Kidney (tissue), 14 donors: Measurements from ENCODE around the gene WNT7A. TPM values are rescaled to one million over a fixed set of nuclear protein-coding genes. Genes with fewer than 3 reads are reported as not detected.

ENCODE experiments used
- DNase-seq, 5 donors: peaks; one replicate each; pipeline ENCODE4 v3.0.0-alpha.2; 2013 to 2020
- FAIRE-seq: peaks from 2 replicates; lab custom pipeline; 2012; peaks lifted over from hg19 to GRCh38; lab: Jason Lieb, UNC
- H3K27ac ChIP-seq, 2 donors: one replicate each; pipeline ENCODE4 v1.7.0; 2013; ENCODE audit warnings: low read depth in 2 of 2, low read length in 2 of 2, inconsistent platforms in 1 of 2
- H3K27me3 ChIP-seq: one replicate; pipeline ENCODE4 v1.7.1; 2013; ENCODE audit warnings: low read length, inconsistent platforms; ENCODE audit not compliant: control insufficient read depth, insufficient read depth
- H3K36me3 ChIP-seq, 3 donors: one replicate each; pipeline versions ENCODE4 v1.7.0 to v1.7.1; 2013; ENCODE audit warnings: low read length in 3 of 3, control low read depth in 1 of 3, inconsistent platforms in 1 of 3; ENCODE audit not compliant: insufficient read depth in 3 of 3, control insufficient read depth in 2 of 3
- H3K4me1 ChIP-seq, 3 donors: one replicate each; pipeline versions ENCODE4 v1.7.0 to v1.7.1; 2013; ENCODE audit warnings: low read length in 3 of 3, inconsistent platforms in 1 of 3, low read depth in 1 of 3; ENCODE audit not compliant: control insufficient read depth in 2 of 3, insufficient read depth in 2 of 3
- H3K4me3 ChIP-seq, 3 donors: one replicate each; pipeline versions ENCODE4 v1.7.0 to v1.8.1; 2013; ENCODE audit warnings: low read length in 3 of 3, control low read depth in 1 of 3, inconsistent platforms in 1 of 3
- H3K9ac ChIP-seq, 3 donors: one replicate each; pipeline versions ENCODE4 v1.7.0 to v1.7.1; 2013; ENCODE audit warnings: low read length in 3 of 3, control low read depth in 1 of 3, inconsistent platforms in 1 of 3
- H3K9me3 ChIP-seq, 3 donors: one replicate each; pipeline versions ENCODE4 v1.7.0 to v1.7.1; 2013; ENCODE audit warnings: low read length in 3 of 3, control low read depth in 1 of 3, inconsistent platforms in 1 of 3; ENCODE audit not compliant: control insufficient read depth in 2 of 3, insufficient read depth in 1 of 3
- CTCF ChIP-seq: IDR thresholded peaks from 3 replicates; pipeline ENCODE4 v1.5.1; 2012; ENCODE audit warnings: mild to moderate bottlenecking, moderate library complexity, borderline replicate concordance; ENCODE audit not compliant: insufficient read depth; ENCODE audit errors: extremely low read depth
- intact Hi-C: fragments of 100-400 bp; cut with DNase I; formaldehyde crosslinking; loops from one replicate; pipeline ENCODE4 v1.11.1; 2022
- polyA plus RNA-seq: library from polyadenylated mRNA; stranded (reverse); fragments of 350-450 nt; fragmentation: Illumina TruSeq; extraction: RNeasy Lipid Tissue Mini Kit (QIAGEN cat#74804); gene quantifications from one replicate; pipeline ENCODE4 v1.2.3, GENCODE V29; 2014; ENCODE audit warnings: low read depth, low replicate concordance; ENCODE audit not compliant: insufficient read depth
- total RNA-seq: library from RNA; stranded (reverse); fragmentation: NEBNext Ultra II Directional; extraction: Animal tissue kit (Norgen Biotek cat#: 25700); gene quantifications from one replicate; pipeline ENCODE4 v1.2.1, GENCODE V29; 2021
- donor health status: control.
- donor health status: control.
- donor health status: control.
- donor health status: control.
- donor health status: control.
- donor health status: DM: yes; HTN: yes; CAD: no.
- donor health status: Normal renal cell carcinoma (clear cell type).

The WNT7A gene
- total and polyA plus RNA-seq, 2 donors from 2014 or later = 0.13 to 3.3 TPM

- no peak for TF ChIP-seq CTCF
- intact Hi-C loops = no loop called here
- Histone ChIP-seq H3K27me3 (no peaks in the 10 kb centered on the region), H3K36me3 (no peaks in the 10 kb centered on the region), H3K9me3 (peaks cover 0 to 2% (median 0%) of the 10 kb centered on the region in 3 donors), H3K4me1 (no peaks in the 10 kb centered on the region), H3K4me3 (no peak overlapping the region), H3K9ac (no peak overlapping the region), H3K27ac (no peak overlapping the region)
- DNase-seq (no peak), FAIRE-seq (no peak)
These were observed 78.3 kb downstream of the WNT7A start for GRCh38 chr3:13801361-13802204.

- no peaks in the 10 kb centered on the region for H3K36me3 ChIP-seq
- TF ChIP-seq CTCF = no peak
- no peak overlapping the region for H3K27ac ChIP-seq
- no peak overlapping the region for H3K9ac ChIP-seq
- H3K9me3 ChIP-seq = no peaks in the 10 kb centered on the region
- DNase-seq = no peak
- H3K4me1 ChIP-seq = no peaks in the 10 kb centered on the region
- H3K4me3 ChIP-seq = no peak overlapping the region
- intact Hi-C loops = no loop called here
- no peak for FAIRE-seq
- no peaks in the 10 kb centered on the region for H3K27me3 ChIP-seq
These were observed 79.8 kb downstream of the WNT7A start for GRCh38 chr3:13800064-13800463.

- no peak for FAIRE-seq
- Histone ChIP-seq H3K36me3 (no peaks in the 10 kb centered on the region), H3K27ac (no peak overlapping the region), H3K9ac (no peak overlapping the region), H3K27me3 (no peaks in the 10 kb centered on the region), H3K4me3 (no peak overlapping the region), H3K9me3 (no peaks in the 10 kb centered on the region), H3K4me1 (no peaks in the 10 kb centered on the region)
- intact Hi-C loops = no loop called here
- no peak for TF ChIP-seq CTCF
- no peak for DNase-seq
These were observed 81.5 kb downstream of the WNT7A start for GRCh38 chr3:13798401-13798800.
